B cell (primary cell): ENCODE data around the gene ACO1. TPM values are rescaled to one million over a fixed set of nuclear protein-coding genes. Genes with fewer than 3 reads are reported as not detected.

Source experiments
- ATAC-seq: fragments of 200-7000 bp; cut with Tn5 transposase; one replicate; pipeline ENCODE4 v1.10.0; 2021; ENCODE audit warnings: low read depth, mild to moderate bottlenecking, moderate number of reproducible peaks, moderate library complexity
- CTCF ChIA-PET: fragments of 350-600 bp; sonication (Branson Sonifier 250); formaldehyde crosslinking; loops from one replicate; lab custom pipeline; 2021; ENCODE audit warnings: antibody characterized with exemption, inconsistent platforms; lab: Charles Lee
- POLR2A ChIA-PET: fragments of 350-600 bp; sonication (Branson Sonifier 250); formaldehyde crosslinking; loops from one replicate; lab custom pipeline; 2021; ENCODE audit warnings: antibody characterized with exemption; lab: Charles Lee
- DNase-seq: peaks from one replicate; pipeline ENCODE4 v3.0.0; 2013
- H2AFZ ChIP-seq: 2 replicates; pipeline ENCODE4 v1.6.1; 2012; ENCODE audit warnings: mild to moderate bottlenecking, low read depth, low read length; ENCODE audit not compliant: insufficient read depth, poor library complexity, severe bottlenecking
- H3K27ac ChIP-seq, 2 donors: 1 replicate in 1 of 2; 2 replicates in 1 of 2; pipeline ENCODE4 v1.5.1; 2012 to 2013; ENCODE audit warnings: low read length in 2 of 2, mild to moderate bottlenecking in 2 of 2, moderate library complexity in 1 of 2
- H3K27me3 ChIP-seq, 4 experiments: fragments of 200-600 bp in 1 of 4; sonication (generic) in 1 of 4; replicated peaks in 1 of 4; 1 replicate in 2 of 4; 2 replicates in 2 of 4; pipeline versions ENCODE4 v1.6.1 to v1.7.0; 2013 to 2016; ENCODE audit warnings: low read length in 3 of 4, mild to moderate bottlenecking in 2 of 4, mixed read lengths in 1 of 4, moderate library complexity in 1 of 4; ENCODE audit not compliant: insufficient read depth in 4 of 4, control insufficient read depth in 3 of 4; ENCODE audit errors: control extremely low read depth in 1 of 4
- H3K36me3 ChIP-seq, 2 experiments: replicated peaks in 1 of 2; 1 replicate in 1 of 2; 2 replicates in 1 of 2; pipeline versions ENCODE4 v1.6.1 to v1.7.1; 2013; ENCODE audit warnings: low read length in 1 of 2; ENCODE audit not compliant: insufficient read depth in 2 of 2, control insufficient read depth in 1 of 2; ENCODE audit errors: control extremely low read depth in 1 of 2, extremely low read depth in 1 of 2
- H3K4me1 ChIP-seq, 2 donors: fragments of 200-600 bp in 1 of 2; sonication (generic) in 1 of 2; 1 replicate in 1 of 2; 2 replicates in 1 of 2; pipeline versions ENCODE4 v1.5.1 to v1.6.1; 2013 to 2017; ENCODE audit warnings: low read length in 2 of 2; ENCODE audit not compliant: control insufficient read depth in 2 of 2, insufficient read depth in 2 of 2
- H3K4me2 ChIP-seq: replicated peaks from 2 replicates; pipeline ENCODE3; 2012; ENCODE audit warnings: mild to moderate bottlenecking, low read depth, low read length; ENCODE audit not compliant: poor library complexity, severe bottlenecking
- H3K4me3 ChIP-seq, 5 experiments: fragments of 200-600 bp in 1 of 5; sonication (generic) in 1 of 5; 1 replicate in 3 of 5; 2 replicates in 2 of 5; pipeline versions ENCODE4 v1.5.1 to v1.7.0; 2011 to 2016; ENCODE audit warnings: low read length in 4 of 5, mild to moderate bottlenecking in 4 of 5, low read depth in 2 of 5, control low read depth in 1 of 5, moderate library complexity in 1 of 5; ENCODE audit not compliant: insufficient read depth in 1 of 5; ENCODE audit errors: control extremely low read depth in 1 of 5, extremely low read depth in 1 of 5
- H3K79me2 ChIP-seq: fragments of 200-600 bp; sonication (generic); one replicate; pipeline ENCODE4 v1.6.0; 2016; ENCODE audit warnings: low read length; ENCODE audit not compliant: control insufficient read depth, insufficient read depth
- H3K9ac ChIP-seq: fragments of 200-600 bp; sonication (generic); 2 replicates; pipeline ENCODE4 v1.6.1; 2017; ENCODE audit warnings: mild to moderate bottlenecking, low read length, moderate library complexity
- H3K9me3 ChIP-seq, 3 donors: one replicate each; pipeline versions ENCODE4 v1.6.1 to v1.7.1; 2013; ENCODE audit warnings: low read length in 2 of 3; ENCODE audit not compliant: control insufficient read depth in 2 of 3, insufficient read depth in 1 of 3; ENCODE audit errors: control extremely low read depth in 1 of 3
- H4K20me1 ChIP-seq: 2 replicates; pipeline ENCODE4 v1.6.0; 2012; ENCODE audit warnings: mild to moderate bottlenecking, low read length; ENCODE audit not compliant: insufficient read depth, control insufficient read depth, poor library complexity, severe bottlenecking
- H3K27ac Mint-ChIP-seq: one replicate; pipeline ENCODE4 v1.8.0; 2021; ENCODE audit warnings: mixed read lengths
- H3K27me3 Mint-ChIP-seq: one replicate; pipeline ENCODE4 v1.8.0; 2021; ENCODE audit warnings: mixed read lengths
- H3K4me1 Mint-ChIP-seq: one replicate; pipeline ENCODE4 v1.8.0; 2021; ENCODE audit warnings: mixed read lengths
- H3K4me3 Mint-ChIP-seq: one replicate; pipeline ENCODE4 v1.8.0; 2021; ENCODE audit warnings: mixed read lengths
- H3K9me3 Mint-ChIP-seq: one replicate; pipeline ENCODE4 v1.8.0; 2022; ENCODE audit warnings: mixed read lengths; ENCODE audit not compliant: insufficient read depth
- EZH2 ChIP-seq: IDR thresholded peaks from 2 replicates; pipeline ENCODE4 v1.6.1; 2012; ENCODE audit warnings: borderline replicate concordance, low read depth, mild to moderate bottlenecking, moderate library complexity, low read length; ENCODE audit not compliant: insufficient read depth, poor library complexity, severe bottlenecking
- WGBS: methylation state at CpG from one replicate; pipeline ENCODE4 v1.1.5; 2013; ENCODE audit warnings: missing lambda C conversion rate; ENCODE audit not compliant: insufficient coverage; 5-methylcytosine and 5-hydroxymethylcytosine counted together
- intact Hi-C: fragments of 100-400 bp; cut with micrococcal nuclease; formaldehyde crosslinking; loops from one replicate; pipeline ENCODE4 v1.10.0; 2022
- polyA plus RNA-seq: library from polyadenylated mRNA; depleted of rRNA; stranded (reverse); fragments of >200 nt; gene quantifications from 2 replicates; pipeline ENCODE4 v1.2.3, GENCODE V29; 2012
- total RNA-seq, 2 donors: library from RNA; stranded (reverse); fragments of 120-200 nt in 1 of 2; gene quantifications; 1 replicate in 1 of 2; 2 replicates in 1 of 2; pipeline versions ENCODE4 v1.2.3 to v1.2.4, GENCODE V29; 2013 to 2022
- TF ChIP-seq, protein P1 (sequence below): fragments of 200-600 bp; IDR thresholded peaks from one replicate; pipeline ENCODE4 v1.8.0; 2022; ENCODE audit warnings: antibody characterized with exemption, mild to moderate bottlenecking

Gene ACO1
- total and polyA plus RNA-seq, 2 donors (not counting 1 experiment from before 2014, with no cell fraction given), result 1.6 to 9.1 TPM

DNA sequence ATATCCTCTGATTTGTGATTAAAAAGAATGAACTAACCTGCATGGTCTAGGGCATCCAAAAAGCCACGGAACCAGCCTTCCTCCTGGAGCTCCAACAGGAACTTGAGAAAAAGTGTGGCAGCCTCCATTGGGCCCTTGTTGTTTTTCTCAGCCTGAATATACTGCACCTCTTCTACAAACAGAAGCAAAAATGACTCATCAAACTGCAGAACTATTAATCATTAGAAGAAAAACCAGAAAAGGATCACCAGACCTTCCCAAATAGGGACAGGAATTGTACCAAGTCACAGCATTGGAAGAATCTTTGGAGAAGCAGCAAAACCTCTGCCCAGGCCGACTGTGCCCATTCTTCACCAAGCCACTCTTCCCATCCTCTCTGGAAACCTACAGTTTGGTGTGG, 116.3 kb downstream of the ACO1 start:
- intact Hi-C loops, result no loop called here
- no peak overlapping the region for H3K9ac ChIP-seq
- H3K9me3 ChIP-seq, result no peaks in the 10 kb centered on the region
- peaks cover 15% of the 10 kb centered on the region for H4K20me1 ChIP-seq
- no peaks in the 10 kb centered on the region for H3K27me3 Mint-ChIP-seq
- H3K27ac ChIP-seq, result no peak overlapping the region
- TF ChIP-seq EZH2, result no peak
- TF ChIP-seq, protein P1, sequence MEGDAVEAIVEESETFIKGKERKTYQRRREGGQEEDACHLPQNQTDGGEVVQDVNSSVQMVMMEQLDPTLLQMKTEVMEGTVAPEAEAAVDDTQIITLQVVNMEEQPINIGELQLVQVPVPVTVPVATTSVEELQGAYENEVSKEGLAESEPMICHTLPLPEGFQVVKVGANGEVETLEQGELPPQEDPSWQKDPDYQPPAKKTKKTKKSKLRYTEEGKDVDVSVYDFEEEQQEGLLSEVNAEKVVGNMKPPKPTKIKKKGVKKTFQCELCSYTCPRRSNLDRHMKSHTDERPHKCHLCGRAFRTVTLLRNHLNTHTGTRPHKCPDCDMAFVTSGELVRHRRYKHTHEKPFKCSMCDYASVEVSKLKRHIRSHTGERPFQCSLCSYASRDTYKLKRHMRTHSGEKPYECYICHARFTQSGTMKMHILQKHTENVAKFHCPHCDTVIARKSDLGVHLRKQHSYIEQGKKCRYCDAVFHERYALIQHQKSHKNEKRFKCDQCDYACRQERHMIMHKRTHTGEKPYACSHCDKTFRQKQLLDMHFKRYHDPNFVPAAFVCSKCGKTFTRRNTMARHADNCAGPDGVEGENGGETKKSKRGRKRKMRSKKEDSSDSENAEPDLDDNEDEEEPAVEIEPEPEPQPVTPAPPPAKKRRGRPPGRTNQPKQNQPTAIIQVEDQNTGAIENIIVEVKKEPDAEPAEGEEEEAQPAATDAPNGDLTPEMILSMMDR, result no peak
- H3K36me3 ChIP-seq, result peaks cover 11 to 42% of the 10 kb centered on the region in 2 experiments
- H2AFZ ChIP-seq, result no peak overlapping the region
- CTCF ChIA-PET, result no interaction called here
- no peak overlapping the region for H3K27ac Mint-ChIP-seq
- ATAC-seq (no peak), DNase-seq (no peak)
- no peak overlapping the region for H3K4me2 ChIP-seq
- peaks cover 2% of the 10 kb centered on the region for H3K79me2 ChIP-seq
- WGBS, result 86% methylated on average over 1 of the region's 2 CpGs
- no peak overlapping the region for H3K4me3 ChIP-seq
- POLR2A ChIA-PET, result no interaction called here
- no peaks in the 10 kb centered on the region for H3K27me3 ChIP-seq
- H3K9me3 Mint-ChIP-seq, result no peaks in the 10 kb centered on the region
- H3K4me1 Mint-ChIP-seq, result no peaks in the 10 kb centered on the region
- H3K4me1 ChIP-seq, result no peaks in the 10 kb centered on the region
- no peak overlapping the region for H3K4me3 Mint-ChIP-seq

DNA sequence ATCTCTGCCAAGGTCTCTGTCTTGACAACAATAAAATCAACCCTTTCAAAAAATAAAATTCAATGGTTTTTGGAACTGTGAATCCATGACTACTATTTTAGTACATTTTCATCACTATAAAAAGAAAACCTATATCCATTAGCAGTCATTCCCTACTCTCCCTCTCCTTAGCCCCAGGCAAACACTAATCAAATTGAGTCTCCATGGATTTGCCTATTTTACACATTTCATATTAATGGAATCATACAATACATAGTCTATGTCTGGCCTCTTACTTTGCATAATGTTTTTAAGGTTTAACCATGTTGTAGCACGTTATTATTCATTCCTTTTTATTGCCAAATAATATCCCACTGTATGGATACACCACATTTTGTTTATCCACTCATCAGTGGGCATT, 117.4 kb downstream of the ACO1 start:
- no peaks in the 10 kb centered on the region for H3K4me1 ChIP-seq
- POLR2A ChIA-PET, result no interaction called here
- ATAC-seq (no peak), DNase-seq (no peak)
- H3K4me3 Mint-ChIP-seq, result no peak overlapping the region
- no peak overlapping the region for H3K9ac ChIP-seq
- H3K4me3 ChIP-seq, result no peak overlapping the region
- H4K20me1 ChIP-seq, result peaks cover 15% of the 10 kb centered on the region
- no peaks in the 10 kb centered on the region for H3K4me1 Mint-ChIP-seq
- H3K27me3 ChIP-seq, result no peaks in the 10 kb centered on the region
- WGBS, result no CpG with 5 or more reads among the region's 1 CpG
- H3K4me2 ChIP-seq, result no peak overlapping the region
- no peak overlapping the region for H3K27ac ChIP-seq
- CTCF ChIA-PET, result no interaction called here
- no peak overlapping the region for H3K27ac Mint-ChIP-seq
- no peak overlapping the region for H2AFZ ChIP-seq
- no peaks in the 10 kb centered on the region for H3K9me3 ChIP-seq
- no peak for TF ChIP-seq EZH2
- TF ChIP-seq, protein P1, result no peak
- intact Hi-C loops, result no loop called here
- H3K36me3 ChIP-seq, result peaks cover 6 to 34% of the 10 kb centered on the region in 2 experiments
- H3K27me3 Mint-ChIP-seq, result no peaks in the 10 kb centered on the region
- H3K9me3 Mint-ChIP-seq, result no peaks in the 10 kb centered on the region
- H3K79me2 ChIP-seq, result peaks cover 7% of the 10 kb centered on the region
